DMS153 treated with DMSO at 0.1 percent for 48 hours (cell line): ENCODE data around the gene NUP88.
A peak's percentile ranks its signal among the peaks of the same experiment; 100 is the strongest.
"Not testable (repeated sequence)": the region's sequence is repeated elsewhere in the genome, so short reads cannot be mapped to it uniquely, and the experiment has no call there.

Source experiments
- DNase-seq: peaks from one replicate; lab custom pipeline; 2025; ENCODE audit not compliant: unreplicated experiment; lab: John Stamatoyannopoulos, UW

The NUP88 gene

DNA sequence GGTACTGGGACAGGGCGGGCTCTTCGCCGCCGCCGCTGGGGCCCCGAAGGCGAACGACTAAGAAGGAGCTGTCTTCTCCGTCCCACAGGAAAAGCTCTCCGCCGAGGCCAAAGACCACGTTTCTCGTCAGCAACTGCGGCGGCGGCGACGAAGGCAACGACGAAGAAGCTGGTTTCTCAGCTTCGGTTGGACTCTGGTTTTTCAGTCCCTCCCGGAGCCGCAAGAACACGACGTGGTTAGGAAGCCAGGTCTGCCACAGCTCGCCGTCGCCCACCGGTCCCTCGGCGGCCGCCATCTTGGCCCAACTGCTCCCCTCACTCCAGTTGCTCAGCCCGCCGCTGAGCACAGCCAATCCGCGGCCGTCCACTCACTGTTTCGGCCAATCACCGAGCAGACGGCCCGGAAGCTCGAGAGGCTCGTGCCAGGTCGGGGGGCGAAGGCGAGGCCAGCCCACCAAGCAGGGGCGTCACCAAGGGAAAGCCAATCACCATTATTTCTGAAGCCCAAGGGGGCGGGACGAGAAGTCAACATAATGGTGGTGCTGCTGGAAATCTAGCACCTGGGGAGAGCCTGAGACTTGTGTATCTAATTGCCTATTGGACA is at the start of gene NUP88:
NUP88 (minus strand) TSS at position 307 of the 603 bp plus-strand sequence; CDS start at position 295, 12 bp downstream.
- DNase-seq, result peak; percentile 65

DNA sequence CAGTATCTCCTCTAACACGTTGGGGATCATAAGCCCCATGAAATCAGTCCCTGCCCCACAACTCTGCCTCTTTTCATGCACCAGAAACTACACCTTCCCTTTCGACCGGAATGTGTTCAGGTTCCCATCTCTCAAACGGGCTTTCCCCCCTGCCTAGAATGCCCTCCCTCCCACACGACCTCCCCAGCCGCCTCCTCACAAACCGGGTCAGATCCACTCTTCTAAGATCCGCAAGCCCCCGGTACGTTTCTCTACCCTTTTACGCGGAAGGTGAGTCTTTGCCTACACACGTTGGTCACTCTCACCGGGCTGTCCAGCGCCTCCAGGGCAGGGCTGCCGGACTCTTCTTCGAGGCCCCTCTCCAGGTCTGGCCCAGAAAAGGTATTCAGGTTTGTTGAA is 48.6 kb upstream of the NUP88 start:
- no peak for DNase-seq

DNA sequence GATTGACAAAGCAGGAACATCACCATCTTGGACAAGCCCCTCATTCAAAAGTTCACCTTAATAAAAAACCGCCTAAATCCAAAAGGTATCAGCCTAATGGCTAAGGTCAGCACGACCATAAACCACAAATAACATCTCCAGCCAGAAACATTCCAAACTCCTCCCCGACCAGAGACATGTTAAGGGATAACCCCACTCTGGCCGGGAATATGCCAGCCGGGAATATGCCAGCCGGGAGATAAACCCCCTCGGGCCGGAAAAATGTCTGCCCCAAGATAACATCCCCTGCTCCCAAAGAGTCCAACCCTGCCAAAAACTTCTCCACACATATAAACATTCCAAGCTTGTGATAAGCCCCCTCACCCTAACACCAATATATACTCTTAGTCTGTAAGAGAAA is 48.0 kb upstream of the NUP88 start:
- no peak for DNase-seq

- DNase-seq, result no peak
These were observed 46.8 kb upstream of the NUP88 start for GRCh38 chr17:5466295-5466694.

- DNase-seq, result no peak
These were observed 45.5 kb upstream of the NUP88 start for GRCh38 chr17:5464717-5465507.

GRCh38 chr17:5446786-5447185 is 27.3 kb upstream of the NUP88 start:
- no peak for DNase-seq

DNA sequence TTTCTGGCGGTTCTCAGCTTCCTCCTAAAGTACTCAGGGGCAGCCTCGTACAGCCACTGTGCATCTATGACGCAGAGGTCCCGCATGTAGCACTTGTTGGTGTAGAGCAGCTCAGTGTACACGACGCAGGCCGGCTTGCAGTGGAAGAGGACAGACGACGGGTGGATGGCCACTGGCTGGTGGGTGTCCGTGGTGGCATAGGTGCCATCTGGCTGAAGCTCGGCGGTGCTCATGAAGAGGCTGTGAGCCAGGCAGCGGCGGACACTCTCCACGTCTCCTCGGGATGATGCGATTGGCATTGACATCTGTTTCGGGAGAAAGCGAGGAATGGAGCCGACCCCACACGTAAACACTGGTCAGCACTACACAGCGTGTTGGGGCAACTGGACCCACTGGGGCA is 24.7 kb upstream of the NUP88 start:
- DNase-seq, result no peak

- no peak for DNase-seq
These were observed 24.3 kb upstream of the NUP88 start for GRCh38 chr17:5443728-5444127.

DNA sequence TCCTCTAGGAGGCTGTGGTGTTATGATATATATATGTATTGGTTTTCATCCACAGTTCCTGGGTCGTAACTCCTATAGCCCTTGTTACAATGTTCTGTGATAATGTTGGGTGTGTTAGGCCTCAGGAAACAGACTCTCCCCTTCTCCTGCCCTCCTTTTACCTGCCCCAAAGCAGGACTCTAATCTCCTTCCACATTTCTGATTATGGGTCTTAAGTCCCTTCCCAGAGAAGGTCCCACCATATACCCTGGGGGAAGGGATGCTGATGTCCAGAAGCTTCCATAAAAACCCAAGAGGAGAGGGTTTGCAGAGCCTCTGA is 19.9 kb upstream of the NUP88 start:
- no peak for DNase-seq

GRCh38 chr17:5438716-5439445 is 19.4 kb upstream of the NUP88 start, which contains the start of gene C1QBP:
C1QBP (minus strand) TSS chr17:5439155; CDS start chr17:5439073, 82 bp downstream.
- DNase-seq, result peak; percentile 21

- no peak for DNase-seq
These were observed 18.4 kb upstream of the NUP88 start for GRCh38 chr17:5437721-5438317.

GRCh38 chr17:5435781-5436315 is 16.4 kb upstream of the NUP88 start:
- DNase-seq, result not testable (repeated sequence)

DNA sequence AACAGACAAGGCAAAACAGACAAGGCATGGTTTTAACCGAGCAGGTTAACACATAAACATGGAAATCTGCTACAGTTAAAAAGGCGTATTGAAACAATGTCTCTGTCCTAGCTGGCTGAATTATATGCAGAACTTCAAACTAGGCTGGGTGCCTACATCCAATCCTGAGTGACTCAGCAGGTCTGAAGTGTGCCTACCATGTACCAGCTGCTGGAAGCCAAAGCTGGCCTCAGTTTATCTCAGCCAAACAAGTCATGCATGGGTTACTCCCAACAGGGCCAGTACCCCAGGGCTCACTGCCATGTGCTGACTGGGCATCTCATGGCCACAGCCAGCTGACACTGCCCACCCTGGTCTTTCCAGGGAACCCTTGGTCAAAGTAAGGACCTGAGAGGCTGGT is 15.5 kb upstream of the NUP88 start:
- no peak for DNase-seq

GRCh38 chr17:5431949-5432556 is 12.6 kb upstream of the NUP88 start:
- DNase-seq, result no peak

- DNase-seq, result not testable (repeated sequence)
These were observed 11.8 kb upstream of the NUP88 start for GRCh38 chr17:5431234-5431633.

DNA sequence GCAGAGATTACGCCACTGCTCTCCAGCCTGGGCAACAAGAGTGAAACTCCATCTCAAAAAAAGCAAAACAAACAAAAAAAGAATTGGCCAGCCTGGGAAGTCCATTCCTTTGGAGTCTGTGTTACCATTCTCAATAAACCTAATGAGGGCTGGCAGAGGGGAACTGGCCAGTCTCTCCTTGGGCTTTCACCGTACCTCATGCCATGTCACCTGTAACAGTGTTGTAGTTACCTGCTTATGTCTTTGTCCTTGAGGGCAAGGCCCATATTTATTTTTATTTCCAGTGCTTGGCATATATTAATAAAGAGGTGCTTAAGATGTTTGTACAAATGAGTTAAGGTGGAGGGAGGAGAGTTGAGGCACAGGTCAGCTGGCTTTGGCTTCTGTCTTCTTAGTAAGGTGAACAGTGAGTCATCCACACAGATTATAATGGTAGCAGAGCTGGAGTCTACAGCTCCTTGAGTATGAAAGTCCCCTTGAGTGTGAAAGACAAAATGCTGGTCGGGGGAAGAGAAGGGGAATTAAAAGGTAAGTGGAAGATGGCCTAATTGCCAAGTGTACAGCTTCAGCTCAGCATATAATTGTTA is 11.0 kb upstream of the NUP88 start:
- no peak for DNase-seq

DNA sequence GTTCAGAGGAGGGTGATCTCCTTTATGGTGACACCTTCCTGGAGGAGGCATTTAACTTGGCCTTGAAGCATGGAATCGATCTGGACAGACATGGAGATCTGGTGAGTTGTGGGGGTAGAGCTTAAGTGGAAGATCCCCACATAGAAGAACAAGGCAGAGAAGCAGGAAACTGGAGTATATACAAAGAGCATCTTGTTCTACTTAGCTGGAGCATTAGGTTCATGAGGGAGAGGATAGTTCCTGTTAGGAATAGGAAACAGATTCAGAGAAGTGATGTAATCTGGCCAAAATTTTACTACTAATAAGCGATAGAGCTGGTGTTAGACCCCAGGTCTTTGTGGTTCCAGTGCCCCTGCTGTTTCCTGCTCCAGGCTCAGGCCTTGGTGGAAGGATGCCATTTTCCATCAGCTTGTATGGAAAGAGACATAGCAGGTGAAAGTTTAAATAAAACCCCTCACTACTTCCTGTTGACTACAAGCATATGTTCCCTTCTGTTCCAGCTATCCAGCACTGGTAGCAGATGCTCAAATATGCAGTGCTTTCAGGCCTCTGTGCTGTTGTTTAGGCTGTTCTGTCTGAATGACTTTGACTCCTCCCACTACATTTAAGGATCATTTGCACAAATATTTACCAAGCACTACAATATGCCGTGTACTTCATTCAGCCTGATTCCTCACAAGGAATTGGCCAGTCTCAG is 9.9 kb upstream of the NUP88 start:
- no peak for DNase-seq

DNA sequence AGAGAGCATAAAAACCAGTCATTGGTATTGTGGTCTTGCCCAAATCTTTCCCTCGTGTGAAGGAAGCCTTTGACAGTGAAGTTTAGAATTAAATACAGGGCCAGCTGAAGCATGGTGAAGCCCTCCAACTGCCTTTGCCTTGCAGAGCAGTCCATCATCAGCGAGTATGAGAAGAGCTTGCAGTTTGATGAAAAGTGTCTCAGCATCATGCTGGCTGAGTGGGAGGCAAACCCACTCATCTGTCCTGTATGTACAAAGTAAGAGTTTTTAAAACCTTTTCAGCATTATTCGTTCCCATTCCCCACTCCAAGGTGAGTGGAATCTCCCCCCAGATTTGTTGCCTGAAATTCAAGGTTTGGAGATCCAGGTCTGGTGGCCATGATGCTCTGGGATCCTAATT is 6.4 kb upstream of the NUP88 start:
- DNase-seq, result no peak

DNA sequence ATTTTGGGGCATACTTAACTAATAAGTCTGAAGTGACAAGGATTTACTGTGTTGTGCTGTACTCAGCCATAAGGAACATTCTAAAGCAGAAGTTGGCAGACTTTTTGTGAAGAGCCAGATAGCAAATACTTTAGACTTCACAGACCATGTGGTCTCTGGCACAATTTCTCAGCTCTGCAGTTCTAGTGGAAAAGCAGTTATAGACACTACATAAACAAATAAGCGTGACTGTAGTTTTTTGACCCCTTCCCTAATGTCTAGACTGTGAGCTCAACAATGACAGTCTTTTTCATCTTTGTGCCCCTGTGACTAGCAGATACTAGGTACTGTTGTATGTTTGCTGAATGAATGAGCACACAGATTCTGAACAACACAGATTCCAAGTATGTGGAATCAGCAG is 5.4 kb upstream of the NUP88 start:
- DNase-seq, result no peak

- DNase-seq, result no peak
These were observed 3.0 kb upstream of the NUP88 start for GRCh38 chr17:5422505-5422904.
